Iris pigment epithelial cell (primary cell): ENCODE data around the gene CAMSAP2.
A peak's percentile ranks its signal among the peaks of the same experiment; 100 is the strongest.

Experiments
- DNase-seq: peaks from one replicate; pipeline ENCODE4 v3.0.0-alpha.2; 2011; ENCODE audit warnings: low read depth

Gene CAMSAP2

DNA sequence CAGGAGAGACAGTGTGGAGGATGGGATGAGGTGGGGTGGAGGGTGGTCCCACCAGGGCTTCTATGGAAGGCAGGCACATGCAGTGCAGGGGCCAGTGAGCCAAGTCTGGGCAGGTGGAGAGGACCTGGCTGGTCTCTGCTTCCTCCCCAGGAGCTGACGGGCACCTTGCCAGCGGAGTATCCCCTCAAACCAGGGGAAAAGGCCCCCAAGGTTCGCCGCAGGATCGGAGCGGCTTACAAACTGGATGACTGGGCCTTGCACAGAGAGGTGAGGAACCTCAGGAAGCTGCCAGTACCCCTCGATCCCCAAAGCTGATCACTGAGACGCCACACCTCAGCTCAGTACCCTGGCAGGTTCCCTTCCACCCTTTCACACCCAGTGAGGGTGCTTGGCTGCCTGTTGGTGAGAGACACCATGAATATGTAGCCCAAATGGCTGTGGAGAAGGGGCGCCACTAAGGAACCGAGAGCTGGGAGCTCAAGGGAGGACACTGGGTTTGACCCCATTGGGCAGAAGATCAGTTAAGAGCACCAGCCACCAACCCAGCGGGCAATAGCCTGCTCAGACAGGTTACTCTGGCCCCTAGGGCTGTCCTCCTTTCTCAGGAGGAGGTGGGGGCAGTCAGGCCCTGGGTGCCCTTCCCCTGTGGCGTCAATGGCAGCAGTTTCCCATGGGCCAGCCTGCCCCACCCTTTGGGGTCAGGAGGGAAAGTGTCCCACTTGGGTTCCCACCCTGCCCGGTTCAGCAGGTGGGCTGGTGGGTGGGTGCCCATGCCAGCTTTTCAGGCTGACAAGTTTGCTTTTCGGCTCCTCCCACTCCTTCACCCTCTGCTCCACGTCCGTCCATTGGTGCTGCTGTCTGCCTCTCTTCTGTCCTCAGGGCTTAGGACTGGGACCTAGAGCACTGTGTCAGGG lies 161.5 kb downstream of the CAMSAP2 start:
- no peak for DNase-seq

DNA sequence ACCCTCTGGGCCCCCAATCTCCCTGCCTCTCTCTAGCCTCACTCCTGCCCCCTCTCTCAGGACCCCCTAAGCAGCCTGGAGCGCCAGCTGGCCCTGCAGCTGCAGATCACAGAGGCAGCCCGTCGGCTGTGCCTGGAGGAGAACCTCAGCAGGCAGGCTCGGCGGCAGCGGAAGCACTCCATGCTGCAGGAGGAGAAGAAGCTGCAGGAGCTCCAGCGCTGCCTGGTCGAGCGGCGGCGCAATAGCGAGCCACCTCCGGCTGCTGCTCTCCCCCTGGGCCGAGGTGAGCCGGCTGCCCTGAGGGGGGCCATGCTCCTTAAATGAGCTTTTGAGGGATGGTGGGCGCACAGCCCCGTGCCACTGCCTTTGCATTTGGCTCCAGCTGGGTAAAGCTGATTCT lies 162.2 kb downstream of the CAMSAP2 start:
- no peak for DNase-seq

DNA sequence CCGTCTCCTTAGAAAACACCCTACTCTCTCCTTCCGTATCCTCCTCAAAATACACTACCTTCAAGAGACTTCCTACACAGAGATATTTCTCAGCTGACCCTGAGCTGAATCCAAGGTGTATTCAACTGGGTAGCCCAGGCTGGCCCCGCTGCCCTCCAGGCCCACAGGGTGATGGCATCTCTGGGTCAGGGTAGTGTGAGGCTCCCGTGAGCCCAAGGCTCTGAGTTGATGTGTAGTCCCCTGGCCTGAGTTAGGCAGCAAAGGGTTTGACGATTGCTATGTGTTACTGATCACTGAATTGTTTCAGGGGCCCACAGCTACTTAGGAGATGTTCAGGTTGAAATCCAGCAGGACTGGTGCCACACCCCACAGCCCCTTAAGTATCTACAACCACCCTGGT lies 162.7 kb downstream of the CAMSAP2 start:
- DNase-seq, result no peak

DNA sequence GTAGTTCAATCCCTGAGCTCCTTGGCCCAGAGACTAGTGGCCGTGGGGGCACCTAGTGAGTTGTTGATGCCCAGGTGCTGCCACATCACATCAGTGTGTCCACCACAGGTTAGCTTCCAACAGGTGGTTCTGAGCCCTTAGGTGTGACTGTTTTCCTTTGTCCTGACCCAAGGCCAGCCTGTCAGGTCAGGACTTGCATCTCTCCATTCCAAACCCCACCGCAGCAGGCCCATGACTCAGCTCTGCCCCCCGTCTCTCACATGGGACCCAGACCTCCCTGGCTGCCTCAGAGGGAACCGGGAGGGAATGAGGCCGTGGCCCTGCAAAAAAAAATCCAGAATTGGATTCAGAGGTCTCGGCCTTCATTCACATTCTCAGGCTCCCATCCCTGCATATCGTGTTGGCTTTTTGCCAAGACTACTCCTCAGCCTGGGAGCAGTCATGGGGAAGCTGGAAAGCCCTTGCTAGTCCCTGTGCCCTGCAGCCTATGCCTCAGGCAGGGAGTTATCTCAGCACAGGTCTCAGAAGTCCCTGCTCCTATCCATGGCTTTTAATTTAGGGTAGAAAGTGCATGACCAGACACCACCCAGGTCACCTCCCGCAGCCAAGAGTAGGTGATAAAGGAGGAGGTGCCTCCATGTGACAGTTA lies 163.2 kb downstream of the CAMSAP2 start:
- DNase-seq, result no peak

DNA sequence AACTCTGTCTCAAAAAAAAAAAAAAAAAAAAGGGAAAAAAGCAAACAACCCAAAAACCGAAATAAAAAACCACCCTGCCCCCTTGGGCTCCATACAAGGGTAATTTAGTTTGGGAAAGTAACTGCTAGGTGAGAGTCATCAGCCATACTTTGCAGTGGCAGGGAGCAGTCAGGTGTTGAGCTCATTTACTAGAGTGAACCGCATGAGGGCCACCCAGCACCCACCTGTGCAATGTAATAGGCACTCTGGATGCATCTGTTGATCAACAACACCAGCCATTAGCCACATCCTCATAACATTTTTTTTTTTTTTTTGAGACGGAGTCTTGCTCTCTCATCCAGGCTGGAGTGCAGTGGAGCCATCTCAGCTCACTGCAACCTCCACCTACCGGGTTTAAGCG lies 165.1 kb downstream of the CAMSAP2 start:
- DNase-seq, result no peak

DNA sequence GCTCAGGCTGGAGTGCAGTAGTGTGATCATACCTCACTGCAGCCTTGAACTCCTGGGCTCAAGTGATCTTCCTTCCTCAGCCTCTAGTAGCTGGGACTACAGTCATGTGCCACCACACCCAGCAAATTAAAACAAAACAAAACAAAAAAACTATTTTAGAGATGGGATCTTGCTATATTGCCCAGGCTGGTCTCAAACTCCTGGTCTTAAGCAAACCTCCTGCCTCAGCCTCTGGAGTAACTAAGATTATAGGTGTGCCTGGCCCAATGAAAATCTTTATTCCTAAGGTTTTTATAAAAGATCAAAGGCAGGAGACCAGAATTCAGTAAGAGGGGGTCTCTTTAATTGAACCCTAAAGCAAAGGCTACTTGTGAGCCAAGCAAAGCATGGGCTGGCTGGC lies 166.1 kb downstream of the CAMSAP2 start:
- DNase-seq, result no peak

DNA sequence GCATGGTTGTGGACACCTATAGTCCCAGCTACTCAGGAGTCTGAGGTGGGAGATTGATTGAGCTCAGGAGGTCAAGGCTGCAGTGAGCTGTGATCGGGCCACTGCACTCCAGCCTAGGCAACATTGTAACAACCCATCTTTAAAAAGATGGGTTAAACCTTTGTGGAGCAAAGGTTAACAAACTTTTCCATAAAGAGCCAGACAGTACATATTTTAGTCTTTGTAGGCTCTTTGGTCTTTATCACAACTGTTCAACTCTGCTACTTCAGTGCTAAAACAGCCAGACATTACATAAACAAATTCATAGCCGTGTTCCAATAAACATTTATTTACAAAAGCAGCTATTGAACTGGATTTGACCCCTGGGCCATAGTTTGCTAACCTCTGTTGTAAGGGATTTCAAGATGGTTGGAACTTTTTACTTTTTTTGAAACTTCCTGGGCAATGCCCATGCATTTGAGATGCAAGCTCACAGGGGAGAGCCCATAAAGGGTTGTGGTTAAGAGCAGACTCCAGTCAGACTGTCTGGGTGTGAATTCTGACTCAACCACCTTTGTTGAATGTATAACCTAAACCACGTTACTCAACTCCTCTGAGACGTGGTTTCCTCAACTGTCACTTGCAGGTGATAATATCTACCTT lies 166.8 kb downstream of the CAMSAP2 start:
- peak; percentile 68 for DNase-seq

DNA sequence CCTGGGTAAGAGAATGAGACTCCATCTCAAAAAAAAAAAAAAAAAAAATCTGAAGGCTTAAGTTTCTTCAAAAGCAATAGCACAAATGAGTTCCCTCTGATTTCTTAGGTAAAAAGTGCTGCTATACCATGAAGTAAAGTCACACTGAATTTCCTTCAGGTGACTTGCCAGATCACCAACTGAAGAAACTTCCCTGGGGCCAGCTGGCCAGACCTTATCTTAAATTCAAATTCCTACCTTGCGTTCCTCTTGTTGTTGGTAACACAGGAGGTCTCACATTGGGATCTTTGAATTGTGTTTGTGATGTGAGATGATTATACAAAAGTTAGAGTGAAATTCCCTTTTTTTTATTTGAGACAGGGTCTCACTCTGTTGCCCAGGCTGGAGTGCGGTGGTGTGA lies 167.8 kb downstream of the CAMSAP2 start:
- DNase-seq, result no peak

DNA sequence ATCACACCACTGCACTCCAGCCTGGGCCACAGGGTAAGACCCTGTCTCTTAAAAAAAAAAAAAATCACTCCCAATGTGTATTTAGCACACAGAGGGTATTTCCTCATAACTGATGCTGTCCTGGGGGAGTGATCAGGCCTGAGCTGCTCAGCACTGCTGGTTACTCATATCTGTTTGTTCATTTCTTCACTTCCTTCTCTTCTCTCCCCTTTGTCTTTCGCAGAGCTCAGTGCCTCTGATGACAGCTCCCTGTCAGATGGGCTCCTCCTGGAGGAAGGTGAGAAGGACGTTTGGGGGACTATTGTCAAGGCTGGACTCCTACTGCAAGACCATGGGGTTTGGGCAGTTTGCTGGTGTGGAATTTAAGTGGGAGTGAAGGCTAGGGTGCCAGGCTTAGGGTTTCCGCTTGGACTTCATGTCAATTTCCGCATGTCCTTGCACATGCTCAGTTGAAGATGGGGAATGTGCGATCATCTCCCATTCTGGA lies 169.0 kb downstream of the CAMSAP2 start:
- DNase-seq, result peak; percentile 45

DNA sequence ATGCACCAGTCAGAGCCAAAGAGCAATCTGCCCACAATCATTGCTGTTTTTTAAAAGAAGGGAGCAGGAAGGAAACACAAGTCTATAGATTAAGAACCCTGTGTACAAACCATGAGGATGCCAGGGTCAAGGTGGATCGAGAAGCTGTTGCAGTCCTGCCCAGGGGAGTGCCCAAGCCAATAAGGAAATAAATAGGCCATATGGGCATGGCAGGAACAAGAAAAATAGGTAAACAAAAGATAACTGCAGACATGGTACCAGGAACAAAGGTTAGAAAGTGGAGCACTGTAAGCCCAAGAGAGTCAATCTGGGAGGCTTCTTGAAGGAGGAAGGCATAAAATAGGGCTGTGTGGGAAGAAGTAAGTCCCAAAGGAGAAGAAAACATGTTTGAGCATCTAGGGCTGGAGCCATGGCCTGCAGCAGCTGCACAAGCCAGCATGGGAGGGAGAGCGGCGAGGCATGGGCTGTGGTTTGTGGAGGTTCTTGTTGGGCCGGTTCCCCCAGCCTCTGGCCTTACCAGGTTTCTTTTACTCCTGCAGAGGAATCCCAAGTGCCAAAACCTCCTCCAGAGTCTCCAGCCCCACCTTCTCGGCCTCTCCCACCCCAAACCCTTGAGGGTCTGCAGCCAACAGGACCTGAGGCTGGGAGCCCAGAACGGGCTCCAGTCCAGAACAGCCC lies 169.6 kb downstream of the CAMSAP2 start:
- no peak for DNase-seq

DNA sequence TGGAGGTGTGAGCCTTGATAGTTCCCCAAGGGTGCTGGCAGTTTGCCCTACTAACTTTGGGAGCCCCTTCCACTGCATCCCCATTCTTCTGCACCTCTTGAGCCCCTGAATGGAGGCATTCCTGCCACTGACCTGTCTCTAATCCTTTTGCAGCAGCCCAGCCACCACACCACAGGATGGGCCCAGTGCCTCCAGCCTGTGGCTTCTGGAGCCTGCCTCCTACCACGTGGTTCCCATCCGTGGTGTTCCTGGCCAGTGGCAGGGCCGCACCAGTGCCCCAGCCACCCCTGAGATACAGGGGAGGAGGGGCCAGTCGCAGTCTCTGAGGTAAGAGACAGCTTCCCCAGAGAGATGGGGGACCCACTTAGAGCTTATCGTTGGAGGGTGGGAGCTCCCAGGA lies 170.4 kb downstream of the CAMSAP2 start:
- no peak for DNase-seq

DNA sequence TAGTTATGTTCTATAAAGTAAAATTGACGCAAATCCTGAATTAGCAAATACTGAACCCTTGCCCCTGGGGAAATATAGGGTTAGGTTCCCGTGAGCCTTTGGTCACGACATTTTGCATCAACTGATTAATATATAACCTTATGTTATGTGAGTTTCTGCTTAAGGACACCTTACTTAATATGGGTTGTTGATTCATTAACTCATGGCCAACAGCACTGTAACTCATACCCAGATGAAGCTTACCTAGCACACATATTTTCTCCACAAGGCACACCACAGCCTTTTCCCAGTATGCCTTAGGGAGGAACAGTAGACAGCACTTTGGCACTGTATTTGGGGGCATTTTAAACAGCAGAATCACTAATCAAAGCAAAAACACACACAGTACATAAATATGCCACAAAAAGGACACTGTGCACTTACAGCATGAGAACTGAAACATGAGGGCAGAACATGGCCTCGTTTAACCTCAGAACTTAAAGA lies 171.1 kb downstream of the CAMSAP2 start:
- no peak for DNase-seq
